Stomach (tissue), 9 donors: ENCODE data around the gene NEB. TPM values are rescaled to one million over a fixed set of nuclear protein-coding genes. Genes with fewer than 3 reads are reported as not detected.

Experiments
- DNase-seq, 2 donors: peaks; one replicate each; pipeline versions ENCODE4 v3.0.0 to v3.0.0-alpha.2; 2013 to 2019
- H3K27ac ChIP-seq, 5 donors: fragments of 200-600 bp in 4 of 5; sonication (generic) in 4 of 5; one replicate each; pipeline ENCODE4 v1.5.1; 2013 to 2019; ENCODE audit warnings: mild to moderate bottlenecking in 1 of 5, moderate library complexity in 1 of 5
- H3K27me3 ChIP-seq, 3 donors: fragments of 200-600 bp; sonication (generic); one replicate each; pipeline ENCODE4 v1.5.1; 2017 to 2019; ENCODE audit warnings: mixed run types in 1 of 3
- H3K36me3 ChIP-seq, 4 donors: fragments of 200-600 bp; sonication (generic); 1 replicate in 3 of 4; 2 replicates in 1 of 4; pipeline ENCODE4 v1.5.1; 2016 to 2019
- H3K4me1 ChIP-seq, 4 donors: fragments of 200-600 bp; sonication (generic); one replicate each; pipeline ENCODE4 v1.5.1; 2016 to 2019
- H3K4me3 ChIP-seq, 4 donors: fragments of 200-600 bp; sonication (generic) in 3 of 4; one replicate each; pipeline ENCODE4 v1.5.1; 2016 to 2019; ENCODE audit warnings: mild to moderate bottlenecking in 1 of 4
- H3K9me3 ChIP-seq, 4 donors: fragments of 200-600 bp; sonication (generic); one replicate each; pipeline ENCODE4 v1.5.1; 2016 to 2019
- EP300 ChIP-seq: sonication (generic); formaldehyde crosslinking; IDR thresholded peaks from one replicate; pipeline ENCODE4 v1.6.1; 2017; ENCODE audit warnings: antibody characterized with exemption
- POLR2A ChIP-seq, 4 donors: fragments of 450-650 bp; IDR thresholded peaks; one replicate each; pipeline ENCODE4 v1.6.1; 2016; ENCODE audit warnings: antibody characterized with exemption in 4 of 4, control low read depth in 2 of 4, mild to moderate bottlenecking in 1 of 4, moderate library complexity in 1 of 4
- POLR2AphosphoS5 ChIP-seq, 3 donors: sonication (generic); formaldehyde crosslinking; IDR thresholded peaks; one replicate each; pipeline ENCODE4 v1.6.1; 2016; ENCODE audit warnings: antibody characterized with exemption in 3 of 3
- WGBS, 5 donors: extraction: QIAGEN DNeasy Blood & Tissue Kit in 3 of 5; methylation state at CpG; one replicate each; pipeline versions ENCODE4 v1.1.5 to v1.1.7; 2013 to 2018; 5-methylcytosine and 5-hydroxymethylcytosine counted together
- intact Hi-C: fragments of 100-400 bp; cut with DNase I; formaldehyde crosslinking; loops from one replicate; pipeline ENCODE4 v1.15.1; 2023; ENCODE audit warnings: low total_unique reads
- polyA plus RNA-seq, 3 donors: library from polyadenylated mRNA; stranded (reverse); fragments of 200-250 nt; gene quantifications; one replicate each; pipeline ENCODE4 v1.2.3, GENCODE V29; 2013
- total RNA-seq, 5 donors: library from RNA; depleted of rRNA; stranded (reverse); fragments of >200 nt; gene quantifications; one replicate each; pipeline versions ENCODE4 v1.1.0 to v1.2.3, GENCODE V29; 2014 to 2016
- TF ChIP-seq, protein P1 (sequence below), 7 experiments: fragments of 450-650 bp in 4 of 7; fragments of 200-600 bp in 3 of 7; sonication (generic) in 3 of 7; IDR thresholded peaks; one replicate each; pipeline ENCODE4 v1.5.1; 2016 to 2019; ENCODE audit warnings: antibody characterized with exemption in 7 of 7, control low read depth in 2 of 7, mild to moderate bottlenecking in 1 of 7
- donor health status: healthy with polysubstance abuse.
- donor health status: Bipolar disorder and iron deficiency.
- donor health status: healthy.

NEB gene
- total and polyA plus RNA-seq, 8 donors: 0.12 to 4.0 (median 1.0) TPM; not detected in 1

DNA sequence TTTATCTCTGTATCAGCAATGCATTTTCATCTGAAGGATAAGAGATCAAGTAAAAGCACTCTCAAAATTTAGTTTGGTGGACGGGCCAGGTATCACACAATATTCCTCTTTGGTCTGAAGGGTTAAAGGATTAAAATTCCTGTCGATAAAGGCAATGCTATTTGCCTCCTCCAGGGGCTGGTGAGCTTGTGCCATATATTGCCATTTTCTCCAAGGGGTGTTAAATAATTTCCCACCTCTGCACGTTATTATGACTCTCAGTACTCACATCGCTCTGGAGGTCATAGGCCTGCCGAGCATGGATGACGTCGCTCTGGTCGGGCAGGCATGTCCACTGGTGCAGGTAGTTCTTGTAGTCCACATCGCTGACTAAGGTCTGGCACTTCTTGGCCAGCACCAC, 94.2 kb downstream of the NEB start:
- DNase-seq: no peak
- Histone ChIP-seq H3K36me3 (no peaks in the 10 kb centered on the region), H3K4me1 (peaks cover 0 to 23% (median 8%) of the 10 kb centered on the region in 4 donors), H3K27ac (no peak overlapping the region), H3K9me3 (peaks cover 0 to 4% (median 2%) of the 10 kb centered on the region in 4 donors), H3K4me3 (no peak overlapping the region), H3K27me3 (no peaks in the 10 kb centered on the region)
- no peak for TF ChIP-seq POLR2AphosphoS5 (IDR thresholded peaks at IDR 0.05)
- intact Hi-C loops: no loop called here
- 87 to 97% (median 95%) methylated on average over 9 of the region's 9 CpGs for WGBS, 5 donors

DNA sequence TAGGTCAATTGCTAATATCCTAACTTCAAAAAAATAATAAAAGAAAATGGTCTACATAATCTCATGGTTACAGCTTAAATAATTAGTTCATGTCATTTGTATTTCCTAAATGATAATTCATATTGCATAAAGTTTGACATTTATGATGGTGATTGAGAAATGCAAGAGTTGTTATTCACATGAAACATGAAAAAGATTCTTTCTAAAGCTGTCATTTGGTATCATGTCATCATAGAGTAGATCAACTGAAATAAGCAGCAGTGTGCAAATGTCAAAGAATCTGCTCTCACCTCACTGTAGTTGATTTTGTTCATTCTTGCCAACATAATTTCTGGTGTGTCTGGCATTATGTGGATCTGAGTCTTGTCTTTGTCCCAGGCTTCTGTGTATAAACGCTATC, 95.3 kb downstream of the NEB start:
- intact Hi-C loops: no loop called here
- no peak overlapping the region for H3K4me3 ChIP-seq
- H3K27me3 ChIP-seq: no peaks in the 10 kb centered on the region
- no peak for DNase-seq
- H3K9me3 ChIP-seq: peaks cover 0 to 10% (median 5%) of the 10 kb centered on the region in 4 donors
- H3K36me3 ChIP-seq: no peaks in the 10 kb centered on the region
- H3K4me1 ChIP-seq: peaks cover 0 to 23% (median 8%) of the 10 kb centered on the region in 4 donors
- H3K27ac ChIP-seq: no peak overlapping the region
- TF ChIP-seq, protein P1, sequence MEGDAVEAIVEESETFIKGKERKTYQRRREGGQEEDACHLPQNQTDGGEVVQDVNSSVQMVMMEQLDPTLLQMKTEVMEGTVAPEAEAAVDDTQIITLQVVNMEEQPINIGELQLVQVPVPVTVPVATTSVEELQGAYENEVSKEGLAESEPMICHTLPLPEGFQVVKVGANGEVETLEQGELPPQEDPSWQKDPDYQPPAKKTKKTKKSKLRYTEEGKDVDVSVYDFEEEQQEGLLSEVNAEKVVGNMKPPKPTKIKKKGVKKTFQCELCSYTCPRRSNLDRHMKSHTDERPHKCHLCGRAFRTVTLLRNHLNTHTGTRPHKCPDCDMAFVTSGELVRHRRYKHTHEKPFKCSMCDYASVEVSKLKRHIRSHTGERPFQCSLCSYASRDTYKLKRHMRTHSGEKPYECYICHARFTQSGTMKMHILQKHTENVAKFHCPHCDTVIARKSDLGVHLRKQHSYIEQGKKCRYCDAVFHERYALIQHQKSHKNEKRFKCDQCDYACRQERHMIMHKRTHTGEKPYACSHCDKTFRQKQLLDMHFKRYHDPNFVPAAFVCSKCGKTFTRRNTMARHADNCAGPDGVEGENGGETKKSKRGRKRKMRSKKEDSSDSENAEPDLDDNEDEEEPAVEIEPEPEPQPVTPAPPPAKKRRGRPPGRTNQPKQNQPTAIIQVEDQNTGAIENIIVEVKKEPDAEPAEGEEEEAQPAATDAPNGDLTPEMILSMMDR (IDR thresholded peaks at IDR 0.05): no peak
- TF ChIP-seq POLR2A (IDR thresholded peaks at IDR 0.05) (no peak), POLR2AphosphoS5 (IDR thresholded peaks at IDR 0.05) (no peak), EP300 (no peak)
- 86 to 97% (median 94%) methylated on average over 1 of the region's 1 CpG for WGBS, 5 donors

DNA sequence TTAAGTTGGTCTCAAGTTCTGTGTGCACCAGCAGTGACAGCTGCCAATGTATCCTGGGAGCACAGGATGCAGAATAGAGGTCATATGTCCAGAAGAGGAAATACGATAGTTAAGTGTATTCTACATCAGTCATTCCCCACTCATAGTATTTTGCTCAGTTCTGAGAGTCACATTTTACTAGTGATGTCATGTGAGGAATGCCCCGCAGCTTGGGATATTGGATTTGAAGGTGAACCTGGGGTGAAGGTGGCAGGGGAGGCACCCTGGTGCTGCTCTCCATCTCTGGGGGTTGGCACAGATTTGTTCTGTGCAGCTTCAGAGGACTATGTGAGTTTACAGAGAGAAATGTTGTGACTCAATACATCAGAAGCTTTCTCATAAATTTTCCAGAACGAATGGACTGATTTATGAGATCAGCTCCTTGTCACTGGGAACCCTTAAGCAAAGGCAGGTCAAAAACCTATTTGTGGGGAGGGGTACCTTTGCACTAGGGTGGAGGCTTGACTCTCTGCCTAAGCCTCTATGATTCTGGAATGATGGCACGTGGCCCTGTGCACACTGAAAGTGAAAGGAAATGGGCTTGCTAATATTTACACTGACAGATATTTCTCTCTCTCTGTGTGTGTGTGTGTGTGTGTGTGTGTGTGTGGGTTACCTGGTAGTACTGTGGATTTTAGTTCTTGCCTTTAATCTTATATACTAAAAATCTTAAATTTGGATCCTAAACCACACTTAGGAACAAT, 95.9 kb downstream of the NEB start:
- Histone ChIP-seq H3K9me3 (peaks cover 0 to 10% (median 5%) of the 10 kb centered on the region in 4 donors), H3K36me3 (no peaks in the 10 kb centered on the region), H3K4me1 (peaks cover 0 to 23% (median 8%) of the 10 kb centered on the region in 4 donors), H3K4me3 (no peak overlapping the region), H3K27ac (peak overlapping the region in 2 of 5 donors; percentile 23 to 56), H3K27me3 (no peaks in the 10 kb centered on the region)
- peak in 1 of 2 donors; percentile 62 for DNase-seq
- 25 to 35% (median 34%) methylated on average over 4 of the region's 4 CpGs for whole genome bisulfite sequencing, 5 donors
- intact Hi-C loops: no loop called here
- TF ChIP-seq, protein P1 (IDR thresholded peaks at IDR 0.05): no peak
- TF ChIP-seq EP300 (no peak), POLR2A (IDR thresholded peaks at IDR 0.05) (no peak), POLR2AphosphoS5 (IDR thresholded peaks at IDR 0.05) (no peak)

DNA sequence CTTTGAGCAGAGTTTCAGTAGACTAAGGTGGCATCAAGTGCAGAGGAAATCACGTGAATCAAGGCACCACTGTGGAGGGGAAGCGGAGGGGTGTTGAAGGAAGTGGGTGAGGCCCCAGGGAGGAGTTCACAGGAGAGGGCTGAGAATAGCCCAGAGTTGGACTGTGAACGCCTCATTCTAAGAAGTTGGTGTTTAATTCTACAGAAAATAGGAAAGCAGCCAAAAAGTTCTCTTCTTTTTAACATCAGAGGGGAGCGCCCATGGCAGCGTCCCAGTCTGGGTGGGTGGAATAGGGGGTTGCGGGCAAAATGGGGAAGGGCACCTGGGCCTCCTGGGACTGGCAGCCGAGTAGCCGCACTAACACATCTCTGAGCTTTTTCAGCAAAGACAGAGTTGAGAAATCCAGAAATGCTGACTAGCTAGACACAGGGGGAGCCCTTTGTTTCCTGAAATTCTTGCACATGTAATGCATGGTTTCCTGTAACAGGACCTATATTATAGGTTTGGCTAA, 97.0 kb downstream of the NEB start:
- TF ChIP-seq POLR2A (IDR thresholded peaks at IDR 0.05): no peak
- TF ChIP-seq POLR2AphosphoS5 (IDR thresholded peaks at IDR 0.05): no peak
- TF ChIP-seq, protein P1 (IDR thresholded peaks at IDR 0.05): no peak
- no peak for TF ChIP-seq EP300
- Histone ChIP-seq H3K36me3 (no peaks in the 10 kb centered on the region), H3K27ac (peak overlapping the region in 3 of 5 donors; percentile 5 to 56 (median 18)), H3K4me3 (no peak overlapping the region), H3K9me3 (peaks cover 0 to 10% (median 5%) of the 10 kb centered on the region in 4 donors), H3K4me1 (peaks cover 0 to 23% (median 8%) of the 10 kb centered on the region in 4 donors), H3K27me3 (no peaks in the 10 kb centered on the region)
- 63 to 74% (median 70%) methylated on average over 8 of the region's 8 CpGs for WGBS, 5 donors
- intact Hi-C loops: no loop called here
- DNase-seq: peak in 1 of 2 donors; percentile 60
